ENCODE results near the gene CCNL2.

GRCh38 chr1:1337793-1338147 is 61.4 kb downstream of the CCNL2 start:
- TF ChIP-seq CTCF (IDR thresholded peaks at IDR 0.05) (no peak), POLR2A (IDR thresholded peaks at IDR 0.05) (no peak)

Data from vagina (tissue), 2 donors.